ENCODE data around the gene ZMYND12.

The ZMYND12 gene

GRCh38 chr1:42386051-42386450, 69.8 kb downstream of the ZMYND12 start:
- no peak for DNase-seq

- DNase-seq: no peak
These were observed 70.5 kb downstream of the ZMYND12 start for GRCh38 chr1:42385283-42385682.

DNA sequence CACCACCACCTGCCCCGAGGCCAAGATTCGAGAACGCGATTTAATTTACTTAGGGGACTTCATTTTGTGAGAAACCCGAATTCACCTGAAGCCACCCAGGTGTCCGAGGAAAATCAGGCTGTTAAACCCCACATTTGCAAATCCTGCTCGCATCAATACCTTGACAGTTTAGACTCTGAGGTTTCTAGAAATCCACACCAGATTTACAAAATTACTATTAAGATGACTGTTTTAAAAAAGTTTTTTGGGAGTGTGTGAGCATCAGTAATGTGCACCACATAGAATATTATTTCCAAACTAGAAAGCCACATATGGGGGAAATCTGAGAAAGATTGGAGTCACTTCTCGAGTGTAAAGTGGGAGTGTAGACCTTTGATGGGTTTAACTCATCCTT, 74.5 kb downstream of the ZMYND12 start:
- no peak for DNase-seq

DNA sequence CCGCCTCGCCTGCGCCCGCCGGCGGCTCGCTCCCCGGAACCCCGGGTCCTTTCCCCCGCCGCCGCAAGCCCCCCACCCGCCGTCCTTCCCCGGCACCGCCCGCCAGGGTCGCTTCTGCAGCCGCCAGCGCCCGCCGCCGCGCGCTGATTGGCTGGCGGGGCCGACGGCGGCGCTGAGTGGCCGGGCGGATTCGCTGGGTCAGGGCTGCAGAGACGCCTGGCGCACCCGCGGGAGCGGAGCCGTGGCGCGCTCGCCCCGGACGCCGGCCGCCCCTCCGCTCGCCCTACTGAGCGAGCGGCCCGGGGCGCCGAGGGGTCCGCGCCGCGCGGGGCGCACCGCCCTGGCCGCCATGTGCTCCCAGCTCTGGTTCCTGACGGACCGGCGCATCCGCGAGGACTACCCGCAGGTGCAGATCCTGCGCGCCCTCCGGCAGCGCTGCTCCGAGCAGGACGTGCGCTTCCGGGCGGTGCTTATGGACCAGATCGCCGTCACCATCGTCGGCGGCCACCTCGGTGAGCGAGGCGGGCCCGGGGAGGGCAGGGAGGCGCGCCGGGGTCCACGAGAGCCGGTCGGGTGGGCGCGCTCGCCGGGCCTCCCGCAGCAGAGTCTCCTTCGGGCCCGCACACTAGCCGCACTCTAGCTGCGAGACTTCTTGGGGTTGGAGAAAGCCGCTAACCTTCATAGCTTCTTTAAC, 75.1 kb downstream of the ZMYND12 start, which contains the start of gene RIMKLA:
Gene RIMKLA, plus strand, starts transcription at position 207 of the 694 bp plus-strand sequence. Its CDS starts 143 bp downstream, at position 350.
- DNase-seq: peak; percentile 24 to 29
